Measurements from ENCODE around the gene C10orf143. TPM values are rescaled to one million over a fixed set of nuclear protein-coding genes. Genes with fewer than 3 reads are reported as not detected.
A peak's percentile ranks its signal among the peaks of the same experiment; 100 is the strongest.

Gene C10orf143
- total RNA-seq = 2.5 and 3.0 TPM in 2 replicates

DNA sequence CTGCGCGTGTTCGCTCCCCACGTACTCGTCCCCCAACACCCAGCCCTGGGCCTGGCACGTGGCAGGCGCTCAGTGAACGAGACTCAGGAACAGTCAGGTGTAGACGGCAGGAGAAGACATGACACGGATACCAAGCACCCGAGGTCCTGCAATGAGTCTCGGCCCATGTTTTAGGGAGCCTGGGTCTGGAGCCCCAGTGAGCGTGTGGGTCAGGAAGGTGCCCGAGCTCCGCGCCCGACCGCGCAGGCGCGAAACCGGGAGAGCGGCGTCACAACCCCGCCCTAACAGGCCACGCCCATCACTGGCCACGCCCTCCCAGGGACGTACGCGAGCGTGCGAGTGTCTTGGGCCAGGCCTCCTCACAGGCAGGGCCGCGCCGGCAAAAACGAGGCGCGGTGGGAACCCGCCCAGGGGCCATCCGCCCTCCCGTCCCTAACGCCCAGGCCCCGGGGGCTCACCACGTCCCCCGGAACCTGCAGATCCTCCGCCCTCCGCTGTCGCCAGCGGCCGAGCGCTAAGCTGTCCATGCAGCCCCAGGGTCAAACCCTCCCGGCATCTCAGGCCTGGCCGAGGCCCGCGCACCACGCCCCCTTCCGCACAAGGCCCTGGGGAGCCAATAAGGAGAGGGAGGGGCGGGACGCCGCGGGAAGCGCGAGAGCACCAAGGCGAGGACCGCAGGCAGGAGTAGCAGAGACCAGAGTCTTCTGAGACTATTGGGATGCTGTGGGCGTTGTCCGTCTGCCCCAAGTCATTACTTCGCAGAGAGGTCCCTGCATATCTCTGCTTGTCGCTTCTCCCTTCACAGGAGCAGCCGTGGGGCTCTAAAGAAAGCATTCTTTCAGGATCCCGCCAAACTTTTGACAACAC lies at the start of gene C10orf143:
TSS of gene C10orf143 (minus strand) at position 585 of the 867 bp plus-strand sequence. CDS start at position 527, 58 bp downstream.
- peak within 1 kb of the TSS; percentile 97 for H3K27ac Mint-ChIP-seq
- peaks cover 12% of the 10 kb centered on the region for H3K36me3 Mint-ChIP-seq (ENCODE audit: low read depth)
- H3K4me1 Mint-ChIP-seq = peaks cover 40% of the 10 kb centered on the region
- H3K4me3 Mint-ChIP-seq = peak within 1 kb of the TSS; percentile 89
- no peaks in the 10 kb centered on the region for H3K27me3 Mint-ChIP-seq
- intact Hi-C loops (cut with micrococcal nuclease) = loop anchor here (1.0 to 10.0 kb wide), 7 partner anchors 17 to 1794 kb away; partner anchors contain the start of genes EBF3, GLRX3, MGMT and PPP2R2D
- peak; percentile 100 for DNase-seq
- no peaks in the 10 kb centered on the region for H3K9me3 Mint-ChIP-seq

DNA sequence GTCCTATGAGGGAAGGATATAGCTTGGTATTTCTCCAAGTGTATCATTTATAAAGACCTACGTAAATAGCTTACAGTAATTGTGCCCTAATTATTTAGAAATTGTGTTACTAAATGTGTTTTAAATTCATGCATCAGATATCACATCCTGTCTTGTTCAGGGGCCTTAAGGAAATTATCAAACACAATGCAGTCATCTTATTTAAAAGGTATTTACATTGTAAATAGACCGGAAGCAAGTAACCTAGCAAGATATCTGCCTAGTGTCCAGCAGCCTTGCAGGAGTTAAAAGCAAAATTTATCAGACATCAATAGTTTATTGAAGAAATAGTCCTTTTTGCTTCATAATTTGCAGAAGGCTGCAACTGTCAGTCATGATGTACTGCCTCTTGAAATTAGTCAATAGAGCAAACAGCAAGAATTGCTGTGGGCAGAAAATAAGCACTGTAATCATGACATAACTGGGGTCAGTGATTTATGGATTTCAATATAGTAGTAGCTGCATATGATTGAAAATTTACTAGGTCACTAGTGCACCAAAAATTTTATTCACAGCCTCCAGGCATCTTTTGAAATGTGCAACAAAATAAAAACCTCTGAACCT lies 48.7 kb upstream of the C10orf143 start:
- H3K36me3 Mint-ChIP-seq (ENCODE audit: low read depth) = peaks cover 39% of the 10 kb centered on the region
- no peaks in the 10 kb centered on the region for H3K9me3 Mint-ChIP-seq
- DNase-seq = no peak
- intact Hi-C loops (cut with micrococcal nuclease) = no loop called here
- no peak overlapping the region for H3K4me3 Mint-ChIP-seq
- no peaks in the 10 kb centered on the region for H3K27me3 Mint-ChIP-seq
- H3K4me1 Mint-ChIP-seq = peaks cover 24% of the 10 kb centered on the region
- H3K27ac Mint-ChIP-seq = no peak overlapping the region

GRCh38 chr10:130146042-130146441 lies 35.4 kb upstream of the C10orf143 start:
- no peaks in the 10 kb centered on the region for H3K27me3 Mint-ChIP-seq
- DNase-seq = no peak

GRCh38 chr10:130141878-130142277 lies 31.2 kb upstream of the C10orf143 start:
- Mint-ChIP-seq H3K36me3 (ENCODE audit: low read depth) (peaks cover 49% of the 10 kb centered on the region), H3K4me1 (peaks cover 50% of the 10 kb centered on the region), H3K27me3 (no peaks in the 10 kb centered on the region), H3K9me3 (no peaks in the 10 kb centered on the region), H3K27ac (peak overlapping the region; percentile 63), H3K4me3 (peak overlapping the region; percentile 57)
- peak; percentile 70 for DNase-seq
- intact Hi-C loops (cut with micrococcal nuclease) = loop anchor here (2.0 kb wide), 1 partner anchor 19 kb away; no protein-coding TSS in a partner anchor

More at GRCh38 chr10:130146042-130146441, 35.4 kb upstream of the C10orf143 start:
- H3K4me3 Mint-ChIP-seq = no peak overlapping the region
- peaks cover 60% of the 10 kb centered on the region for H3K36me3 Mint-ChIP-seq (ENCODE audit: low read depth)
- peaks cover 28% of the 10 kb centered on the region for H3K4me1 Mint-ChIP-seq
- no peaks in the 10 kb centered on the region for H3K9me3 Mint-ChIP-seq
- H3K27ac Mint-ChIP-seq = no peak overlapping the region
- intact Hi-C loops (cut with micrococcal nuclease) = no loop called here

DNA sequence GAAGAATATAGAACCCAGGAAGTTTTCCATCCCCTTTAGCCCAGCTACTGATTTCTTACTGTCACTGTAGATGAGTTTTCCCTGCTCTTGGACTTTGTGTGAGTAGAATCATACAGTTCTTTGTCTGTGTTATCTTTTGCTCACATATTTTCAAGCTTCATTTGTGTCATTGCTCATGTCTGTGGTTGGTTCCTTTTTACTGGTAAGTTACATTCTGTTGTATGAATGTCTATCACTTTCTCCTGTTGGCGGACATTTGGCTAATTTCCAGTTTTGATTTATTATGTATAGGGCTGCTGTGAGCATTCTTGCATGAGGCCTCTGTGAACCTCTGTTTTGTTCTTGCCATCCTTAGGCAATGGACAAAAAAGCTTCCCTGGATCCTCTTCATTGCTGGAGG lies 30.8 kb upstream of the C10orf143 start:
- H3K27ac Mint-ChIP-seq = peak overlapping the region; percentile 63
- DNase-seq = no peak
- peaks cover 50% of the 10 kb centered on the region for H3K4me1 Mint-ChIP-seq
- H3K27me3 Mint-ChIP-seq = no peaks in the 10 kb centered on the region
- peaks cover 47% of the 10 kb centered on the region for H3K36me3 Mint-ChIP-seq (ENCODE audit: low read depth)
- intact Hi-C loops (cut with micrococcal nuclease) = loop anchor here (2.0 kb wide), 1 partner anchor 19 kb away; no protein-coding TSS in a partner anchor
- peak overlapping the region; percentile 57 for H3K4me3 Mint-ChIP-seq
- no peaks in the 10 kb centered on the region for H3K9me3 Mint-ChIP-seq

DNA sequence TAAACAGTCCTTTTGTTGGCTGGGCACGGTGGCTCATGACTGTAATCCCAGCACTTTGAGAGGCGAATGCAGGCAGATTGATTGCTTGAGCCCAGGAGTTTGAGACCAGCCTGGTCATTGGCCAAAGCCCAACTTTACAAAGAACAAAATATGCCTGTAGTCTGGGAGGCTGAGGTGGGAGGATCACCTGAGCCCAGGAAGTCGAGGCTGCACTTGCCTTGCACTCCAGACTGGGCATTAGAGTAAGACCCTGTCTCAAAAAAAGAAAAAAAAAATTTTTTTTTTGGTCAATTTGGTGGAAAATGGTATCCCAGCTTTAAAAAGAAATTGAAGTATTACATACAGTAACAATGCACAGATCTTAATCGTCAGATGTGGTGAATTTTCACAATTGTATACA lies 30.4 kb upstream of the C10orf143 start:
- Mint-ChIP-seq H3K36me3 (ENCODE audit: low read depth) (peaks cover 44% of the 10 kb centered on the region), H3K4me3 (peak overlapping the region; percentile 57), H3K4me1 (peaks cover 46% of the 10 kb centered on the region), H3K9me3 (no peaks in the 10 kb centered on the region), H3K27ac (no peak overlapping the region), H3K27me3 (no peaks in the 10 kb centered on the region)
- DNase-seq = no peak
- intact Hi-C loops (cut with micrococcal nuclease) = loop anchor here (2.0 kb wide), 1 partner anchor 20 kb away; no protein-coding TSS in a partner anchor

GRCh38 chr10:130140425-130140824 lies 29.8 kb upstream of the C10orf143 start:
- no peaks in the 10 kb centered on the region for H3K9me3 Mint-ChIP-seq
- peaks cover 40% of the 10 kb centered on the region for H3K36me3 Mint-ChIP-seq (ENCODE audit: low read depth)
- intact Hi-C loops (cut with micrococcal nuclease) = loop anchor here (2.0 kb wide), 1 partner anchor 20 kb away; no protein-coding TSS in a partner anchor
- DNase-seq = no peak
- peak overlapping the region; percentile 57 for H3K4me3 Mint-ChIP-seq
- H3K4me1 Mint-ChIP-seq = peaks cover 48% of the 10 kb centered on the region
- H3K27ac Mint-ChIP-seq = no peak overlapping the region
- H3K27me3 Mint-ChIP-seq = no peaks in the 10 kb centered on the region

DNA sequence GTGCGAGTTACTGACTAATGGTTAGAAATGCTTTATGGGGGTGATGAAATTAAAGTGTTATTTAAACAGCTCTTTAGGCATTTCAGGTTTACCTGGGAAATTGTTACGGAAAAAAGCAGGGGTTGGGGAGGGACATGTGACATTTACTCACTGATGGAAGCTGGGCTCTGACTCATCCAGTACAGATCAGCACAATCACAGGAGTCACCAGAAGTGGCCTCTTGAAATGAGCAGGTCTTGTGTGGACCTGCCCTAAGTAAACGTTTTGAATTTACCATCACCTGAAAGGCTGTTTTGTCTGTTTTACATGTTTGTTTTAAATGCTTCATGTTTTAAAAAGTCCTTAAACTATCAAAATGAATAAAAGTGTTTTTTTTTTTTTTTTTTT lies 27.8 kb upstream of the C10orf143 start:
- Mint-ChIP-seq H3K4me3 (peak overlapping the region; percentile 94), H3K27ac (peak overlapping the region; percentile 81), H3K9me3 (no peaks in the 10 kb centered on the region), H3K4me1 (peaks cover 54% of the 10 kb centered on the region), H3K27me3 (peaks cover 10% of the 10 kb centered on the region), H3K36me3 (ENCODE audit: low read depth) (peaks cover 31% of the 10 kb centered on the region)
- DNase-seq = peak; percentile 64
- intact Hi-C loops (cut with micrococcal nuclease) = no loop called here

GRCh38 chr10:130137659-130138478 lies 27.2 kb upstream of the C10orf143 start:
- DNase-seq = no peak
- H3K27me3 Mint-ChIP-seq = peaks cover 10% of the 10 kb centered on the region
- H3K27ac Mint-ChIP-seq = peak overlapping the region; percentile 81
- peaks cover 28% of the 10 kb centered on the region for H3K36me3 Mint-ChIP-seq (ENCODE audit: low read depth)
- peaks cover 50% of the 10 kb centered on the region for H3K4me1 Mint-ChIP-seq
- H3K9me3 Mint-ChIP-seq = no peaks in the 10 kb centered on the region
- H3K4me3 Mint-ChIP-seq = peak overlapping the region; percentile 94
- intact Hi-C loops (cut with micrococcal nuclease) = loop anchor here (2.0 kb wide), 2 partner anchors 41 to 671 kb away; partner anchors contain the start of gene MGMT

DNA sequence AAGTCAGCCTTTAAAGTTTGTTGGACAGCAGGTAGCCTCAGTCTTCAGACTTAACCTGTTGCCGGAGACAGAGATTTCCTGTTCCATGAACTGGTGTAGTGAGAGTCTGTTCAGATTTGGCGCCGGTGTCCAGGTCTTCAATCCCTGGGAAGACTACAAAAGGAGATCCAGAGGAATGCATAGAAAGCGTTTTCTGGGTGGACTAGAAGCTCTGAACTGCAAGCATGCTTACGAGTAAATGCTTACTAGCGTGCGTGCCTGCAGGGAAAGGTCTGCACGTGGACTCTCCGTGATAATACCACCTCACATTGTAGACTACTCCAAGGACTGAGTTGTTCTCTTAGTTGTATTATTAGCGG lies 26.4 kb upstream of the C10orf143 start:
- DNase-seq = no peak
- intact Hi-C loops (cut with micrococcal nuclease) = loop anchor here (2.0 kb wide), 2 partner anchors 42 to 670 kb away; partner anchors contain the start of gene MGMT
- peak overlapping the region; percentile 94 for H3K4me3 Mint-ChIP-seq
- peaks cover 11% of the 10 kb centered on the region for H3K27me3 Mint-ChIP-seq
- peaks cover 42% of the 10 kb centered on the region for H3K4me1 Mint-ChIP-seq
- H3K36me3 Mint-ChIP-seq (ENCODE audit: low read depth) = peaks cover 20% of the 10 kb centered on the region
- no peaks in the 10 kb centered on the region for H3K9me3 Mint-ChIP-seq
- H3K27ac Mint-ChIP-seq = peak overlapping the region; percentile 65

DNA sequence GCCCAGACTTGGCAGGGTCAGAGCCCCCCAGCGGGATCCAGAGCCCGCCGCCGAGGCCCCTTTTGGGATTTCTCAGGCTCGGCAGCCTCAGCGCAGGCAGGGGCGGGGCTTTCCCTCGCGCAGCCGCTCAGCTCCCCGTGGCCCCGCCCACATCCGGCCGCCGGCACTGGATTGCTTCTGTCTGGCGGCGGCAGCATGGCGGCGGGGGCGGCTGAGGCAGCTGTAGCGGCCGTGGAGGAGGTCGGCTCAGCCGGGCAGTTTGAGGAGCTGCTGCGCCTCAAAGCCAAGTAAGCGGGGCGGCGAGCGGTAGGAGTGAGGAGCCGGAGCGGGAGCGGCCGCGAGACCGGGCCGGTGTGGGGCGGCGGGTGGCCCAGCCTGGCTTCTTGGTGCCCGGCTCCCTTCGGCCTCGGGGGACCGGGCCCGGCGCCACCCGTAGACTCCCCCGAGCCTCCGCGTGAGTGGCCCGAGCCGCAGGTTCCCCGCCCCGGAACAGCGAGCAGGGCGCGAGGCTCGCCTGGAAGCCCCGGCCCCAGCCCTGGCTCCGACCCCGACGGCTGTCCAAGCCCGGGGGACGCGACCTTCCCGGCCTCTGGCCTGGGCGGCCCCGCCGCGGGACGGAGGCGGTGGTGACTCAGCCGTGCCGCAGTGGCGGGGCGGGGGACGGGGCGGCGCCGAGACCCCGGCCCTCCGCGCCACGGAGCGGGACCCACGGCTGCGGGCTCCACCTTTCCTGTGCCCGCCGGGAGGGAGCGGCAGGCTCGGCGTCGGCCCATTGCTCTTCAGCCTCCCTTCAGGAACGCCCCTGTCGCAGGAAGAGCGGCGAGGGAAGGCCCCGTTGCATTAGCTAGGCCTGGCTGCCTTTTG lies 25.8 kb upstream of the C10orf143 start, which contains the start of gene GLRX3:
TSS of gene GLRX3 (plus strand) at position 166 of the 864 bp plus-strand sequence. CDS start at position 196, 30 bp downstream.
- peaks cover 15% of the 10 kb centered on the region for H3K36me3 Mint-ChIP-seq (ENCODE audit: low read depth)
- H3K4me1 Mint-ChIP-seq = peaks cover 36% of the 10 kb centered on the region
- peaks cover 14% of the 10 kb centered on the region for H3K27me3 Mint-ChIP-seq
- peak within 1 kb of the TSS; percentile 94 for H3K4me3 Mint-ChIP-seq
- peak within 1 kb of the TSS; percentile 95 for H3K27ac Mint-ChIP-seq
- no peaks in the 10 kb centered on the region for H3K9me3 Mint-ChIP-seq
- intact Hi-C loops (cut with micrococcal nuclease) = loop anchor here (1.0 to 2.0 kb wide), 4 partner anchors 9 to 670 kb away; partner anchors contain the start of genes C10orf143 and MGMT
- DNase-seq = peak; percentile 97

GRCh38 chr10:130135676-130136225 lies 25.1 kb upstream of the C10orf143 start:
- intact Hi-C loops (cut with micrococcal nuclease) = loop anchor here (1.0 to 2.0 kb wide), 4 partner anchors 8 to 669 kb away; partner anchors contain the start of genes C10orf143 and MGMT
- Mint-ChIP-seq H3K9me3 (no peaks in the 10 kb centered on the region), H3K4me1 (peaks cover 30% of the 10 kb centered on the region), H3K36me3 (ENCODE audit: low read depth) (peaks cover 13% of the 10 kb centered on the region), H3K4me3 (peak overlapping the region; percentile 94), H3K27ac (peak overlapping the region; percentile 95), H3K27me3 (peaks cover 19% of the 10 kb centered on the region)
- no peak for DNase-seq

Measured in activated CD4-positive, alpha-beta T cell treated with anti-CD3 and anti-CD28 coated beads, Interleukin-2, amount 10 ng/mL, durations not matched to agents 24 days and 14 days (primary cell).